Kidney epithelial cell (primary cell): ENCODE measurements around the gene MFRP. TPM values are rescaled to one million over a fixed set of nuclear protein-coding genes. Genes with fewer than 3 reads are reported as not detected.

Source experiments
- DNase-seq: peaks from one replicate; pipeline ENCODE4 v3.0.0-alpha.2; 2010; ENCODE audit warnings: low read depth
- H3K27me3 ChIP-seq: 2 replicates; pipeline ENCODE4 v1.6.0; 2011; ENCODE audit warnings: low read length; ENCODE audit not compliant: control insufficient read depth, insufficient read depth
- H3K36me3 ChIP-seq: 2 replicates; pipeline ENCODE4 v1.5.1; 2011; ENCODE audit warnings: low read length; ENCODE audit not compliant: control insufficient read depth, insufficient read depth
- H3K4me3 ChIP-seq: 2 replicates; pipeline ENCODE4 v1.5.1; 2011; ENCODE audit warnings: low read depth, mild to moderate bottlenecking, control low read depth, low read length
- total RNA-seq: library from RNA; depleted of rRNA; stranded (reverse); fragments of >200 nt; gene quantifications from 2 replicates; pipeline ENCODE4 v1.2.3, GENCODE V29; 2015
- TF ChIP-seq, protein P1 (sequence below): IDR thresholded peaks from 2 replicates; pipeline ENCODE4 v1.5.1; 2011; ENCODE audit warnings: mild to moderate bottlenecking, moderate library complexity, low read length, control low read depth, inconsistent platforms; ENCODE audit not compliant: insufficient read depth, poor library complexity, severe bottlenecking

Gene MFRP
- total RNA-seq, 1 donor from 2014 or later = not detected

DNA sequence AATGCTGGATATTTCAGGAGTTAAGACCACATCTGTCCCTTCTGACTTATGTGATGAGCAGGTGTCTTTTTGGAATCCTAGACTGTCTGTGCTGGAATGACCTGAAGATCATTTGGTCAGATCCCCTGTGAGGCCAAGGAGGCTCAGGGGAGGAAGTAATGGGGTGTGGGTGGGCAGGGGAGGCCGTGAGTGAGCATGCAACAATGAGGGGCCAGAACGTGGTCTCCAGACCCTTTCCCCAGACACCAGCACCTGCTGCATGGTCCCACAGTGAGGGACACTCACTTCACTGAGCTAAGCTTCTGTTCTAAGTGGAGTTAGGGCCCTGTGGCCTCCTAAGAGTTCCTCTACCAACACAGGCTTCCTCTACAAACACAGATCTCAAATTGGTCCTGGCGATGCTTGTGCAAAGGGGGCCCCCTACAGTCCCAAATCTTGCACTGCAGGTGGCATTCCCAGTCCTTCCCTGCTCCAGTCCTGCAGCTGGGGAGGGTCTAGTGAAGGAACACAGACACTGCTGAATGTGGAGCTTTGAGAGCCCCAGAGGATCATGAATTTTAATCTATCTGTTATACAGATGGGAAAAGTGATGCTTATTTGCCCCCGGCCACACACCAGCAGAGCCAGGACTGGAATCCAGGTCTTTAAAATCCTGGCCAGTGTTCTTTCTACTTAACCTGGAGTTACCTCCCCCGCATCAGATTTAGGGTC is 27.6 kb upstream of the MFRP start:
- H3K4me3 ChIP-seq = no peak overlapping the region
- no peak for DNase-seq
- no peaks in the 10 kb centered on the region for H3K36me3 ChIP-seq
- H3K27me3 ChIP-seq = no peaks in the 10 kb centered on the region
- TF ChIP-seq, protein P1, sequence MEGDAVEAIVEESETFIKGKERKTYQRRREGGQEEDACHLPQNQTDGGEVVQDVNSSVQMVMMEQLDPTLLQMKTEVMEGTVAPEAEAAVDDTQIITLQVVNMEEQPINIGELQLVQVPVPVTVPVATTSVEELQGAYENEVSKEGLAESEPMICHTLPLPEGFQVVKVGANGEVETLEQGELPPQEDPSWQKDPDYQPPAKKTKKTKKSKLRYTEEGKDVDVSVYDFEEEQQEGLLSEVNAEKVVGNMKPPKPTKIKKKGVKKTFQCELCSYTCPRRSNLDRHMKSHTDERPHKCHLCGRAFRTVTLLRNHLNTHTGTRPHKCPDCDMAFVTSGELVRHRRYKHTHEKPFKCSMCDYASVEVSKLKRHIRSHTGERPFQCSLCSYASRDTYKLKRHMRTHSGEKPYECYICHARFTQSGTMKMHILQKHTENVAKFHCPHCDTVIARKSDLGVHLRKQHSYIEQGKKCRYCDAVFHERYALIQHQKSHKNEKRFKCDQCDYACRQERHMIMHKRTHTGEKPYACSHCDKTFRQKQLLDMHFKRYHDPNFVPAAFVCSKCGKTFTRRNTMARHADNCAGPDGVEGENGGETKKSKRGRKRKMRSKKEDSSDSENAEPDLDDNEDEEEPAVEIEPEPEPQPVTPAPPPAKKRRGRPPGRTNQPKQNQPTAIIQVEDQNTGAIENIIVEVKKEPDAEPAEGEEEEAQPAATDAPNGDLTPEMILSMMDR = peak; percentile 95

DNA sequence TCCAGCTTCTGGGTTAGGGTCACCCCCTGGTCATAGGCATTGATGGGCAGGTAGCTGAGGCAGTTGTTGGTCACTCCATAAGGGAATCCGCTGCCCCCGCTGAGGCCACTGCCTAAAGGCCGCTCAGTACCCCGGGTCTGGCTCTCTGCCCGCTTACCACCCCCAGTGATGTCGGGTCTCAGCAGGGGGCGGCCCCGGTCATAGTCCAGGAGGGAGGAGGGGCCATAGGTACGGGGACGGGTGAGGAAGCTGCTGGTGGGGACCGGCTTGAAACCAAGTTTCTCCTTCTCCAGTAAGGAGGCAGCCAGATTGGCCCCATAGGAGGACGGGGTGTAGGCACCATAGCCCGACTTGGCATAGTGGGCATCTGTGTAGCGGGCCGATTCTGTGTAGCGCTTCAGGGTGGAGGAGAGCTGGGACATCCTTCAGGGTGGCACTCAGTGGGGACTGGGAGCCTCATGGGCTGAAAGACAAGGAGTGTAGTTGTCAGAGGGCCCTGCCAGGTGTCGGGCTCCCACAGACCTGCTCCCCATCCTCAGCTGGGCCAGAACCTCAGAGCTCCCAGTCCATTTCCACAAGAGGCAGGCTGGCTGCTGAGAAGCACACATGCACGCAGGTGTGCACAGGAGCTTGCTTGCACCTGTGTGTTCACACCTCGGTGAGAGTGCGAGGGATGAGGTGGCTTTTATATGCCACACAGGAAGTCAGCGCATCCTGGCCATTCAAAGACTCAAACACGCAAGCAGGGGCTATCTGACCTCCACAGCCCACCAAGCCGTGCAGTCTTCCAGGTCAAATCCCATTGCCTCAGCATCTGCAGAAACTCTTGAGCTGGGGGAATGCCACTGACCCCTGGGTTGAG is 26.8 kb upstream of the MFRP start:
- Histone ChIP-seq H3K36me3 (no peaks in the 10 kb centered on the region), H3K4me3 (no peak overlapping the region), H3K27me3 (no peaks in the 10 kb centered on the region)
- no peak for DNase-seq
- TF ChIP-seq, protein P1 = no peak

DNA sequence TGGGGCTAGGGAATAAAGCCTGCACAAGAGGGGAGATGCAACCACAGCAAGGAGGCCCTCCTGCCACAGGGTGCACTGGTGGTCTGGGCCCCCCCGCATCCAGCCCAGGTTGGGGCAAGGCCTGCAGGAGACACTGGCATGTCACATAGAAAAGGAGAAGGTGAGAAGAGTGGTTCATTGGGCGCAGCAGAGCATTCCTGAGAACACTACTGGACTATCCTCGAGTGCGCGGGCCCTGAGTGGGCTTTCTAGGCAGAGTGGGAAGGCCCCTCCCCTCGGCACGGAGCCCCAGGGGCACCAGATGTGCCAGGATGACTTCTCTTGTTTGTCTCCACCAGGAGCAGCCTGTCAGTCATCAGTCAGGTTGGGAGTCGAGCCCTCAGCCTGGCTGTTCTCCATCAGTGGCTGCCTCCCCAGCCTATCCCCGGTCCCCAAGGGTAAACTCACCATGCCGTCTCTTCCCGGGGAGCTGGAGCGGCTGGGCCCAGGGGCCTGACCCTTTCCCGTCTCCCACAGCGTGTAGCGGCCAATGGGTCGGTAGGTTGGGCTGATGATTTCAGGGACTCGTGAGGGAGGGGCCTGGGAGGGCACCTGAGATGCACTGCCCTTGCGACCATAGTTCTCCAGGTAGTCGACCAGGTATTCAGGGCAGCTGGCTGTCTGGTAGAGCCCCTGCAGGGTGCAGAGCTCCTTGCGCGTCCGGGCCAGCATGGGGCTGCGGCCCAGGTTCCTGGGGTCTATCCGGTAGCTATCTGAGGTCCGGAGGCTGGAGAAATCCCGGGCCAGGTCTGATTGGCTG is 26.0 kb upstream of the MFRP start:
- H3K4me3 ChIP-seq = no peak overlapping the region
- H3K36me3 ChIP-seq = no peaks in the 10 kb centered on the region
- DNase-seq = no peak
- TF ChIP-seq, protein P1 = no peak
- no peaks in the 10 kb centered on the region for H3K27me3 ChIP-seq

DNA sequence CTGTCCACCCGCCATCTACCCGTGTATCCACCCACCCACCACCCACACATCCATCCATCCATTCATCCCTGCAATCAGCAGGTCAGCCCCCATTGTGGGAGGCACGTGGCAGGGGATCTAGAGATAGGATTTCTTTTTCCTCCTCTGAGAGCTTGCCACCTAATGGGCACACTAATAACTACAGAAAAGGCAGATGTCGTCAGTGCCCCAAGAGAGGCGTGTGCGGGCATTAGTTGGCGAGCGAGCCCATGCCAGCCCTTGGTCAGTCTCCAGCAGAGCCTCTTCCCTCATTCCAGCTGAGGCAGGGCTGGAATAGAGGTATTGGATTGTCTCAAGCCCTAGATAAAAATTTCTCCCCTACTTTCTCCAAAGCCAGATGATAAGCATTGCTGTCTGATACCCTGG is 25.3 kb upstream of the MFRP start:
- no peak for DNase-seq
- TF ChIP-seq, protein P1 = peak; percentile 28
- no peaks in the 10 kb centered on the region for H3K36me3 ChIP-seq

DNA sequence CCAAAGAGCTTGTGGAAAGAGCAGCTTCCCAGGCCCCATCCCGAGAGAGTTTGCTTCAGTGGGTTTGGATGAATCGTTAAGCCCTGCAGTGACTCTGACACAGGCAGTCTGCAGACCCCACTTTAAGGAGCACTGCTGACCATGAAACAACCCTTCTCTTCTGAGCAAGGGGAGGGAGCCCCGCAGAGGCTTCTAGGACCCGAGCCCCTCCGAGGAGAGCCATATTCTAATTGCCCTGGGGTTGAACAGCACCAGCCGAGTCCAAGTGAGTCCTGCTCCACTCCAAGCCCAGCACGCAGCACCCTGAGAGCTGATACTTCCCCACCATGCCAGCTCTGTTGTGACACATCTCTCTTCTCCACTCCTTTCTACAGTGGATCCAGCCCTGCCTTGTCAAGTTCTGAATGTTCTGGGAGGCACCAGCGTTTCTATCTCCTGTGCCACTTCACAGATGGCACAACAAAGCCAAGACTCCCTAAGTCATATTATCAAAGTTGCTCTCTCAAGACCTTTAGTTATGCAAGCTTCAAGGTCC is 24.6 kb upstream of the MFRP start:
- no peak for DNase-seq
- TF ChIP-seq, protein P1 = no peak
- Histone ChIP-seq H3K4me3 (no peak overlapping the region), H3K36me3 (no peaks in the 10 kb centered on the region), H3K27me3 (no peaks in the 10 kb centered on the region)

More for the DNA sequence above, 25.3 kb upstream of the MFRP start:
- Histone ChIP-seq H3K4me3 (no peak overlapping the region), H3K27me3 (no peaks in the 10 kb centered on the region)
